HUES64 (cell line): Measurements from ENCODE around the gene APOBR.
"Not testable (repeated sequence)": the region's sequence is repeated elsewhere in the genome, so short reads cannot be mapped to it uniquely, and the experiment has no call there.

Experiments
- H3K27ac ChIP-seq: 2 replicates; pipeline ENCODE4 v1.7.0; 2013; ENCODE audit warnings: low read depth, low read length, inconsistent platforms
- H3K27me3 ChIP-seq: 2 replicates; pipeline ENCODE4 v1.6.1; 2013; ENCODE audit warnings: mild to moderate bottlenecking, low read length; ENCODE audit not compliant: insufficient read depth
- H3K36me3 ChIP-seq: 2 replicates; pipeline ENCODE4 v1.6.1; 2013; ENCODE audit warnings: mild to moderate bottlenecking, low read length; ENCODE audit not compliant: insufficient read depth
- H3K4me1 ChIP-seq: 2 replicates; pipeline ENCODE4 v1.6.1; 2013; ENCODE audit warnings: mild to moderate bottlenecking, low read length, moderate library complexity; ENCODE audit not compliant: insufficient read depth
- H3K4me3 ChIP-seq: 2 replicates; pipeline ENCODE4 v1.5.1; 2013; ENCODE audit warnings: mild to moderate bottlenecking, low read length, moderate library complexity
- H3K9ac ChIP-seq: 2 replicates; pipeline ENCODE4 v1.6.1; 2013; ENCODE audit warnings: mild to moderate bottlenecking, low read depth, low read length
- H3K9me3 ChIP-seq: 2 replicates; pipeline ENCODE4 v1.6.1; 2013; ENCODE audit warnings: low read depth, low read length; ENCODE audit not compliant: insufficient read depth
- WGBS: fragments of 150-250, 120-280 bp; methylation state at CpG from one replicate; pipeline ENCODE4 v1.1.7; 2013; ENCODE audit warnings: missing lambda C conversion rate; 5-methylcytosine and 5-hydroxymethylcytosine counted together

The APOBR gene

GRCh38 chr16:28513484-28514181 lies 19.2 kb downstream of the APOBR start:
- 89% methylated on average over 12 of the region's 12 CpGs for WGBS
- H3K27ac ChIP-seq = no peak overlapping the region
- no peak overlapping the region for H3K4me3 ChIP-seq
- H3K4me1 ChIP-seq = no peaks in the 10 kb centered on the region
- no peaks in the 10 kb centered on the region for H3K27me3 ChIP-seq
- H3K9ac ChIP-seq = no peak overlapping the region
- H3K9me3 ChIP-seq = no peaks in the 10 kb centered on the region
- H3K36me3 ChIP-seq = no peaks in the 10 kb centered on the region

GRCh38 chr16:28514246-28514645 lies 19.8 kb downstream of the APOBR start:
- Histone ChIP-seq H3K9ac (no peak overlapping the region), H3K4me3 (no peak overlapping the region), H3K9me3 (no peaks in the 10 kb centered on the region), H3K4me1 (no peaks in the 10 kb centered on the region), H3K36me3 (no peaks in the 10 kb centered on the region), H3K27me3 (no peaks in the 10 kb centered on the region), H3K27ac (no peak overlapping the region)
- WGBS = 92% methylated on average over 7 of the region's 7 CpGs

GRCh38 chr16:28520672-28521071 lies 26.2 kb downstream of the APOBR start:
- H3K4me3 ChIP-seq = no peak overlapping the region
- H3K9ac ChIP-seq = no peak overlapping the region
- no peaks in the 10 kb centered on the region for H3K9me3 ChIP-seq
- no peaks in the 10 kb centered on the region for H3K36me3 ChIP-seq
- no peaks in the 10 kb centered on the region for H3K27me3 ChIP-seq
- no peaks in the 10 kb centered on the region for H3K4me1 ChIP-seq
- 80% methylated on average over 5 of the region's 7 CpGs for WGBS
- no peak overlapping the region for H3K27ac ChIP-seq

GRCh38 chr16:28521436-28521835 lies 27.0 kb downstream of the APOBR start:
- H3K4me1 ChIP-seq = no peaks in the 10 kb centered on the region
- 93% methylated on average over 6 of the region's 6 CpGs for WGBS
- no peaks in the 10 kb centered on the region for H3K27me3 ChIP-seq
- H3K36me3 ChIP-seq = no peaks in the 10 kb centered on the region
- no peak overlapping the region for H3K9ac ChIP-seq
- no peaks in the 10 kb centered on the region for H3K9me3 ChIP-seq
- H3K4me3 ChIP-seq = no peak overlapping the region
- no peak overlapping the region for H3K27ac ChIP-seq

- WGBS = 90% methylated on average over 11 of the region's 11 CpGs
- no peak overlapping the region for H3K27ac ChIP-seq
- H3K4me3 ChIP-seq = no peak overlapping the region
- H3K4me1 ChIP-seq = no peaks in the 10 kb centered on the region
- no peaks in the 10 kb centered on the region for H3K36me3 ChIP-seq
- no peak overlapping the region for H3K9ac ChIP-seq
- H3K9me3 ChIP-seq = no peaks in the 10 kb centered on the region
- H3K27me3 ChIP-seq = no peaks in the 10 kb centered on the region
These were observed 28.3 kb downstream of the APOBR start for GRCh38 chr16:28522792-28523191.

- Histone ChIP-seq H3K36me3 (no peaks in the 10 kb centered on the region), H3K4me1 (no peaks in the 10 kb centered on the region), H3K9ac (no peak overlapping the region), H3K4me3 (no peak overlapping the region), H3K9me3 (no peaks in the 10 kb centered on the region), H3K27ac (no peak overlapping the region), H3K27me3 (no peaks in the 10 kb centered on the region)
- WGBS = 91% methylated on average over 6 of the region's 6 CpGs
These were observed 30.3 kb downstream of the APOBR start for GRCh38 chr16:28524681-28525171.

- no peaks in the 10 kb centered on the region for H3K4me1 ChIP-seq
- H3K27me3 ChIP-seq = no peaks in the 10 kb centered on the region
- H3K9ac ChIP-seq = no peak overlapping the region
- H3K4me3 ChIP-seq = no peak overlapping the region
- WGBS = 94% methylated on average over 10 of the region's 11 CpGs
- no peaks in the 10 kb centered on the region for H3K36me3 ChIP-seq
- no peak overlapping the region for H3K27ac ChIP-seq
- no peaks in the 10 kb centered on the region for H3K9me3 ChIP-seq
These were observed 32.0 kb downstream of the APOBR start for GRCh38 chr16:28526201-28527099.

GRCh38 chr16:28527100-28527785 lies 32.8 kb downstream of the APOBR start:
- WGBS = 90% methylated on average over 7 of the region's 7 CpGs
- not testable (repeated sequence) for H3K4me1 ChIP-seq, H3K27me3 ChIP-seq, H3K9me3 ChIP-seq, H3K4me3 ChIP-seq, H3K9ac ChIP-seq, H3K36me3 ChIP-seq, H3K27ac ChIP-seq

- H3K9me3 ChIP-seq = no peaks in the 10 kb centered on the region
- no peaks in the 10 kb centered on the region for H3K36me3 ChIP-seq
- no peak overlapping the region for H3K9ac ChIP-seq
- WGBS = 92% methylated on average over 3 of the region's 5 CpGs
- H3K4me3 ChIP-seq = no peak overlapping the region
- H3K27me3 ChIP-seq = no peaks in the 10 kb centered on the region
- no peak overlapping the region for H3K27ac ChIP-seq
- H3K4me1 ChIP-seq = 0 out of 2 replicates have a peak, but pooled peaks cover 4% of the 10 kb centered on the region
These were observed 33.5 kb downstream of the APOBR start for GRCh38 chr16:28527985-28528384.

GRCh38 chr16:28528463-28528867 lies 34.0 kb downstream of the APOBR start:
- H3K27ac ChIP-seq = no peak overlapping the region
- no peaks in the 10 kb centered on the region for H3K9me3 ChIP-seq
- H3K27me3 ChIP-seq = no peaks in the 10 kb centered on the region
- no peaks in the 10 kb centered on the region for H3K36me3 ChIP-seq
- 0 out of 2 replicates have a peak, but pooled peaks cover 4% of the 10 kb centered on the region for H3K4me1 ChIP-seq
- H3K9ac ChIP-seq = no peak overlapping the region
- 92% methylated on average over 5 of the region's 5 CpGs for WGBS
- H3K4me3 ChIP-seq = no peak overlapping the region

GRCh38 chr16:28529124-28529523 lies 34.7 kb downstream of the APOBR start:
- H3K27me3 ChIP-seq = no peaks in the 10 kb centered on the region
- H3K9me3 ChIP-seq = no peaks in the 10 kb centered on the region
- no peaks in the 10 kb centered on the region for H3K36me3 ChIP-seq
- no peak overlapping the region for H3K9ac ChIP-seq
- H3K4me3 ChIP-seq = no peak overlapping the region
- H3K4me1 ChIP-seq = 0 out of 2 replicates have a peak, but pooled peaks cover 4% of the 10 kb centered on the region
- no peak overlapping the region for H3K27ac ChIP-seq
